GM21737 (cell line): ENCODE data around the gene GNG4.

Experiments used
- ATAC-seq: cut with Tn5 transposase; IDR thresholded peaks from one replicate; pipeline ENCODE4 v1.9.1; 2021; ENCODE audit warnings: mild to moderate bottlenecking, moderate library complexity; ENCODE audit not compliant: unreplicated experiment

The GNG4 gene

GRCh38 chr1:235500971-235501540, 148.5 kb downstream of the GNG4 start:
- ATAC-seq: no peak
